Measurements from ENCODE around the gene PLAGL2.

GRCh38 chr20:32193996-32194395 lies 13.5 kb downstream of the PLAGL2 start:
- TF ChIP-seq, protein P1, sequence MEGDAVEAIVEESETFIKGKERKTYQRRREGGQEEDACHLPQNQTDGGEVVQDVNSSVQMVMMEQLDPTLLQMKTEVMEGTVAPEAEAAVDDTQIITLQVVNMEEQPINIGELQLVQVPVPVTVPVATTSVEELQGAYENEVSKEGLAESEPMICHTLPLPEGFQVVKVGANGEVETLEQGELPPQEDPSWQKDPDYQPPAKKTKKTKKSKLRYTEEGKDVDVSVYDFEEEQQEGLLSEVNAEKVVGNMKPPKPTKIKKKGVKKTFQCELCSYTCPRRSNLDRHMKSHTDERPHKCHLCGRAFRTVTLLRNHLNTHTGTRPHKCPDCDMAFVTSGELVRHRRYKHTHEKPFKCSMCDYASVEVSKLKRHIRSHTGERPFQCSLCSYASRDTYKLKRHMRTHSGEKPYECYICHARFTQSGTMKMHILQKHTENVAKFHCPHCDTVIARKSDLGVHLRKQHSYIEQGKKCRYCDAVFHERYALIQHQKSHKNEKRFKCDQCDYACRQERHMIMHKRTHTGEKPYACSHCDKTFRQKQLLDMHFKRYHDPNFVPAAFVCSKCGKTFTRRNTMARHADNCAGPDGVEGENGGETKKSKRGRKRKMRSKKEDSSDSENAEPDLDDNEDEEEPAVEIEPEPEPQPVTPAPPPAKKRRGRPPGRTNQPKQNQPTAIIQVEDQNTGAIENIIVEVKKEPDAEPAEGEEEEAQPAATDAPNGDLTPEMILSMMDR (conservative IDR thresholded peaks at IDR 0.05; ENCODE audit: low read depth, low read length) = no peak
- no peak for TF ChIP-seq EZH2 (IDR thresholded peaks at IDR 0.05; ENCODE audit: borderline replicate concordance, low read depth, low read length, poor library complexity, severe bottlenecking)

Measured in A673 (cell line).